Activated B cell treated with CpG ODN at 0.5 μM for 24 hours (primary cell): ENCODE data around the gene SREK1. TPM values are rescaled to one million over a fixed set of nuclear protein-coding genes. Genes with fewer than 3 reads are reported as not detected.

Experiments used
- ATAC-seq: fragments of 200-7000 bp; cut with Tn5 transposase; one replicate; pipeline ENCODE4 v1.10.0; 2021; ENCODE audit warnings: low read depth, mild to moderate bottlenecking, moderate library complexity
- CTCF ChIA-PET: fragments of 350-600 bp; sonication (Branson Sonifier 250); formaldehyde crosslinking; loops from one replicate; lab custom pipeline; 2021; ENCODE audit warnings: antibody characterized with exemption; lab: Charles Lee
- POLR2A ChIA-PET: fragments of 350-600 bp; sonication (Branson Sonifier 250); formaldehyde crosslinking; loops from one replicate; lab custom pipeline; 2021; ENCODE audit warnings: antibody characterized with exemption; lab: Charles Lee
- DNase-seq: peaks from one replicate; pipeline ENCODE4 v3.0.0; 2022
- H3K27ac Mint-ChIP-seq: one replicate; pipeline ENCODE4 v1.8.0; 2020; ENCODE audit warnings: mixed read lengths
- H3K27me3 Mint-ChIP-seq: one replicate; pipeline ENCODE4 v1.8.0; 2021; ENCODE audit warnings: mixed read lengths
- H3K36me3 Mint-ChIP-seq: one replicate; pipeline ENCODE4 v1.8.0; 2021; ENCODE audit warnings: low read depth, mixed read lengths
- H3K4me1 Mint-ChIP-seq: one replicate; pipeline ENCODE4 v1.8.0; 2021; ENCODE audit warnings: mixed read lengths
- H3K4me3 Mint-ChIP-seq: one replicate; pipeline ENCODE4 v1.8.0; 2020; ENCODE audit warnings: mild to moderate bottlenecking, mixed read lengths
- H3K9me3 Mint-ChIP-seq: one replicate; pipeline ENCODE4 v1.8.0; 2020; ENCODE audit warnings: mixed read lengths
- intact Hi-C: fragments of 100-400 bp; cut with micrococcal nuclease; formaldehyde crosslinking; loops from one replicate; pipeline ENCODE4 v1.15.1; 2024
- total RNA-seq: library from RNA; stranded (reverse); gene quantifications from 2 replicates; pipeline ENCODE4 v1.2.3, GENCODE V29; 2022
- TF ChIP-seq, protein P1 (sequence below): fragments of 200-600 bp; IDR thresholded peaks from one replicate; pipeline ENCODE4 v1.8.0; 2022; ENCODE audit warnings: antibody characterized with exemption, mild to moderate bottlenecking

SREK1 gene
- total RNA-seq, 1 donor from 2014 or later = 104 TPM

DNA sequence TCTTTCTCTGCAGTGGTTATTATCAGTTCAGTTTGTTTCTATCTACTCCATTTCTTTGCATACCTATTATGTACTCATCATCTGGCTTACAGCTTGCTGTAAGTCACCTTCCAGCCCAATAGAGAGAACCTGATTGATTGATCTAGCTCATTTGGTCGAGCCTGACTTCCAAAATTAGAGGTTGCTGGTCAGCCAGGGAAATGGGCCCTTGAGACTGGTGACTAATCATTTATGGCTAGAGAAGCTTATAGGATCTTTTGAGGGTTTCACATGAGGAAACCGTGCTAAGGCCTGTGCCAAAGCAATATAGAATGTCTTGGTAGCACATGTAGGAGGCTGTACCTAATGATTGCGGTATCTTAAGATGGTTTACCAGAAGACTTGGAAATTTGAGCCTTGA, 5.8 kb downstream of the SREK1 start:
- ATAC-seq = no peak
- POLR2A ChIA-PET = no interaction called here
- CTCF ChIA-PET = no interaction called here

DNA sequence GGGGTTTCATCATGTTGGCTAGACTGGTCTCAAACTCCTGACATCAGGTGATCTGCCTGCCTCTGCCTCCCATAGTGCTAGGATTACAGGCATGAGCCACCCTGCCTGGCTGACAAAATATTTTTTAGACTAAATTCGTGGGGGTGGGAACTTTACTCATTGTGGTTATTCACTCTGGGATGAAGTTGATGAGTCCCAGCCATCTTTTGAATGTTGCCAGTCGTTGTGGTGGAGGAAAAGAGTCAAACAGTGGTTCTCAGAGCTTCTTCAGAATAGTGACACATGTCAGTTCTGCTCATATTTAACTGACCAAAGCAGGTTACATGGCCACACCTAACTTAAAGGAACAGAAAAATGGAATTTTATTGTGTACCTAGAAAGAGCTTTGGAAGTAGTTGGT, 6.9 kb downstream of the SREK1 start:
- Mint-ChIP-seq H3K36me3 (peaks cover 29% of the 10 kb centered on the region), H3K27ac (no peak overlapping the region), H3K4me1 (peaks cover 32% of the 10 kb centered on the region), H3K9me3 (no peaks in the 10 kb centered on the region), H3K4me3 (no peak overlapping the region), H3K27me3 (no peaks in the 10 kb centered on the region)
- DNase-seq (no peak), ATAC-seq (no peak)
- TF ChIP-seq, protein P1, sequence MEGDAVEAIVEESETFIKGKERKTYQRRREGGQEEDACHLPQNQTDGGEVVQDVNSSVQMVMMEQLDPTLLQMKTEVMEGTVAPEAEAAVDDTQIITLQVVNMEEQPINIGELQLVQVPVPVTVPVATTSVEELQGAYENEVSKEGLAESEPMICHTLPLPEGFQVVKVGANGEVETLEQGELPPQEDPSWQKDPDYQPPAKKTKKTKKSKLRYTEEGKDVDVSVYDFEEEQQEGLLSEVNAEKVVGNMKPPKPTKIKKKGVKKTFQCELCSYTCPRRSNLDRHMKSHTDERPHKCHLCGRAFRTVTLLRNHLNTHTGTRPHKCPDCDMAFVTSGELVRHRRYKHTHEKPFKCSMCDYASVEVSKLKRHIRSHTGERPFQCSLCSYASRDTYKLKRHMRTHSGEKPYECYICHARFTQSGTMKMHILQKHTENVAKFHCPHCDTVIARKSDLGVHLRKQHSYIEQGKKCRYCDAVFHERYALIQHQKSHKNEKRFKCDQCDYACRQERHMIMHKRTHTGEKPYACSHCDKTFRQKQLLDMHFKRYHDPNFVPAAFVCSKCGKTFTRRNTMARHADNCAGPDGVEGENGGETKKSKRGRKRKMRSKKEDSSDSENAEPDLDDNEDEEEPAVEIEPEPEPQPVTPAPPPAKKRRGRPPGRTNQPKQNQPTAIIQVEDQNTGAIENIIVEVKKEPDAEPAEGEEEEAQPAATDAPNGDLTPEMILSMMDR = no peak
- ChIA-PET POLR2A (no interaction called here), CTCF (no interaction called here)
- intact Hi-C loops = no loop called here

More for the DNA sequence above, 5.8 kb downstream of the SREK1 start:
- TF ChIP-seq, protein P1 = no peak
- Mint-ChIP-seq H3K36me3 (peaks cover 23% of the 10 kb centered on the region), H3K27me3 (no peaks in the 10 kb centered on the region), H3K27ac (no peak overlapping the region), H3K9me3 (no peaks in the 10 kb centered on the region), H3K4me3 (no peak overlapping the region), H3K4me1 (peaks cover 39% of the 10 kb centered on the region)
- no peak for DNase-seq
- intact Hi-C loops = loop anchor here (10.0 kb wide), 3 partner anchors 665 to 1385 kb away; partner anchors contain the start of genes ADAMTS6, CWC27 and SREK1IP1

DNA sequence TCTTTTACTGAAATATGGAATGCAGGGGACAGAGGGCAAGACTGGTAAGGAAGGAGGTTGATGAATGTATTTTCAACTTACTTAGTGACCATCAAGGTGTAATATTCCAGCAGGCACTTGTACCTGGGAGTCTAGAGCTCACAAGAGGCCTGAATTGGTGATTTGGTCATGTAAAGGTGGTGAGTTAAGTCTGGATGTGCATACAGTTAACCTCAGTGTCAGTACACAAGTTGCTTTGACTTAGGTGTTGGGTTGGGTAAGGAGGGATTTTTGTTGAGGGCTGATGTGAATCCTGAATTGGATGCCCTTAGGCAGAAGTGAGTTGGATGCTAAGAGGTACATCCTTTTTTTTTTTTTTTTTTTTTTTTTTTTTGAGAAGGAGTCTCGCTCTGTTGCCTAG, 7.4 kb downstream of the SREK1 start:
- intact Hi-C loops = no loop called here
- POLR2A ChIA-PET = no interaction called here
- ATAC-seq = no peak

DNA sequence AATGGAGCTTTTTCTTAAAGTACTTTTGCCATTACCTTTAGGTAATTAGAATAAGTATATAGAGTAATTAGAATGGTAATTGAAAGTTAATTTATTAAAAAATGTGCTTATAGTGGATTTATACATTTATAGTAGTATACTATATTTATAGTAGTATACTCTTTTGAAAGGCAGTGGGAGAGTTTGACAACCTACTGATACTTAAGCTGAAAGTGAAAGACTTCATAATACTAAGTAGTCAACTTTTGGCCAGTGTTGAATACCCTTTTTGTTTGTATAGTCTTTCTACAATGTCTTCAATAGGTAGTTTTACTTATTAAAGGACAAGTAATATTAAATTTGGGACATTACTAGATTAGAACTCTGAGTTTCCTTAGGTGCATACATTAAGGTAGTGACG, 12.9 kb downstream of the SREK1 start:
- ChIA-PET POLR2A (no interaction called here), CTCF (no interaction called here)
- H3K4me1 Mint-ChIP-seq = peaks cover 4% of the 10 kb centered on the region
- intact Hi-C loops = no loop called here
- H3K36me3 Mint-ChIP-seq = peaks cover 56% of the 10 kb centered on the region
- H3K9me3 Mint-ChIP-seq = no peaks in the 10 kb centered on the region
- no peak overlapping the region for H3K27ac Mint-ChIP-seq
- DNase-seq = no peak
- no peaks in the 10 kb centered on the region for H3K27me3 Mint-ChIP-seq
- H3K4me3 Mint-ChIP-seq = no peak overlapping the region
- no peak for ATAC-seq
- TF ChIP-seq, protein P1 = no peak

More for the DNA sequence above, 7.4 kb downstream of the SREK1 start:
- Mint-ChIP-seq H3K4me3 (no peak overlapping the region), H3K27ac (no peak overlapping the region), H3K4me1 (peaks cover 30% of the 10 kb centered on the region), H3K9me3 (no peaks in the 10 kb centered on the region), H3K27me3 (no peaks in the 10 kb centered on the region), H3K36me3 (peaks cover 34% of the 10 kb centered on the region)
- CTCF ChIA-PET = no interaction called here
- no peak for DNase-seq
- TF ChIP-seq, protein P1 = no peak

DNA sequence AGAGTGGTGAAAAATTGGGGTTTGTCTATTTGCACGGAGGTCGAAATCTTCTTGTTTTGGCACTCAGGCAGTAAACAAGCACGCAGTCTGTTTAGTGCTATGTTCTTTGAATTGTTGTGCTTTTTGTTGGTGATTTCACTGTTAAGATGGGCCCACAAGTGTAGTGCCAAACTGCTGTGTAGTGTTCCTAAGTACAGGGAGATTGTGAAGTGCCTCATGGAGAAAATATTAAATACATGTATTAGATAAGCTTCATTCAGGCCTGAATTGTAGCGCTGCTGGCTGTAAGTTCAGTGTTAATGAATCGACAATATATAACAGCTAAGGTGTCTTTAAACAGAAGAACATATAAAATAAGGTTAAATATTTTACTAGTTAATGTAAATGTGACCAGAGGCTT, 17.3 kb downstream of the SREK1 start:
- no peaks in the 10 kb centered on the region for H3K27me3 Mint-ChIP-seq
- ATAC-seq (no peak), DNase-seq (no peak)
- TF ChIP-seq, protein P1 = no peak
- POLR2A ChIA-PET = no interaction called here
- peaks cover 1% of the 10 kb centered on the region for H3K4me1 Mint-ChIP-seq
- peaks cover 76% of the 10 kb centered on the region for H3K36me3 Mint-ChIP-seq
- no peak overlapping the region for H3K27ac Mint-ChIP-seq
- no peak overlapping the region for H3K4me3 Mint-ChIP-seq
- CTCF ChIA-PET = no interaction called here
- intact Hi-C loops = no loop called here
- no peaks in the 10 kb centered on the region for H3K9me3 Mint-ChIP-seq
